ENCODE data around the gene SCGB2B2. TPM values are rescaled to one million over a fixed set of nuclear protein-coding genes. Genes with fewer than 3 reads are reported as not detected.
A peak's percentile ranks its signal among the peaks of the same experiment; 100 is the strongest.
"Not testable (repeated sequence)": the region's sequence is repeated elsewhere in the genome, so short reads cannot be mapped to it uniquely, and the experiment has no call there.

Gene SCGB2B2
- total and polyA plus RNA-seq, 2 of the 4 experiments (the other 2 are of a cell fraction) = not detected

GRCh38 chr19:34668690-34669089 is 8.3 kb downstream of the SCGB2B2 start:
- H3K23ac ChIP-seq (ENCODE audit: low read depth, low read length); H3K14ac ChIP-seq (replicated peaks; ENCODE audit: low read depth, low read length); ATAC-seq (ENCODE audit: low read depth); H3K56ac ChIP-seq (ENCODE audit: extremely low read depth, insufficient read depth, low read length); H2AK5ac ChIP-seq (ENCODE audit: low read depth, low read length); H2BK5ac ChIP-seq (ENCODE audit: low read depth, low read length, poor library complexity, severe bottlenecking); H2BK120ac ChIP-seq (ENCODE audit: low read depth, low read length); H3K36me3 ChIP-seq (ENCODE audit: control insufficient read depth, insufficient read depth, low read length); CTCF ChIA-PET; H3K79me1 ChIP-seq (ENCODE audit: low read depth in 1 of 2, low read length in 2 of 2); H3K18ac ChIP-seq (ENCODE audit: low read depth, low read length); H3K9me3 ChIP-seq (ENCODE audit: control insufficient read depth, insufficient read depth, low read length); dilution Hi-C loops (cut with HindIII; ENCODE audit: low sequenced_read_pairs, unreplicated experiment); H3K9me1 ChIP-seq (ENCODE audit: insufficient read depth, low read length); in situ Hi-C loops (cut with MboI; ENCODE audit: low sequenced_read_pairs); H2AFZ ChIP-seq (replicated peaks; ENCODE audit: low read length, poor library complexity); H3K27me3 ChIP-seq (ENCODE audit: control insufficient read depth, insufficient read depth, low read length); H3K4me3 ChIP-seq (ENCODE audit: insufficient read depth, low read depth, low read length); H4K91ac ChIP-seq (ENCODE audit: insufficient read depth, low read depth, low read length); H3K4ac ChIP-seq (ENCODE audit: low read depth, low read length); H4K5ac ChIP-seq (ENCODE audit: low read depth, low read length); BruUV-seq (replicated peaks); H4K20me1 ChIP-seq (ENCODE audit: insufficient read depth, low read length); POLR2A ChIA-PET (ENCODE audit: unreplicated experiment); H4K8ac ChIP-seq (ENCODE audit: low read depth in 2 of 2, low read length in 2 of 2); H2AK9ac ChIP-seq (replicated peaks; ENCODE audit: low read depth, low read length, poor library complexity); H3K4me1 ChIP-seq (ENCODE audit: control insufficient read depth, insufficient read depth, low read length); H2BK20ac ChIP-seq (ENCODE audit: low read depth, low read length); DNase-seq; H3K4me2 ChIP-seq (ENCODE audit: low read depth, low read length); H3K9ac ChIP-seq (ENCODE audit: low read depth, low read length); intact Hi-C loops (cut with micrococcal nuclease); H2BK15ac ChIP-seq (ENCODE audit: low read depth, low read length); H3K27ac ChIP-seq (ENCODE audit: insufficient read depth, low read length): not testable (repeated sequence)
- WGBS, 2 experiments (ENCODE audit: extremely low coverage in 2 of 2, insufficient read length in 1 of 2) = no CpG with 5 or more reads among the region's 5 CpGs

- H3K27me3 ChIP-seq (ENCODE audit: control insufficient read depth, insufficient read depth, low read length); H2BK20ac ChIP-seq (ENCODE audit: low read depth, low read length); H3K18ac ChIP-seq (ENCODE audit: low read depth, low read length); H3K56ac ChIP-seq (ENCODE audit: extremely low read depth, insufficient read depth, low read length); H4K8ac ChIP-seq (ENCODE audit: low read depth in 2 of 2, low read length in 2 of 2); H4K91ac ChIP-seq (ENCODE audit: insufficient read depth, low read depth, low read length); H3K4me1 ChIP-seq (ENCODE audit: control insufficient read depth, insufficient read depth, low read length); in situ Hi-C loops (cut with MboI; ENCODE audit: low sequenced_read_pairs); H3K4ac ChIP-seq (ENCODE audit: low read depth, low read length); H2BK5ac ChIP-seq (ENCODE audit: low read depth, low read length, poor library complexity, severe bottlenecking); ATAC-seq (ENCODE audit: low read depth); H3K79me1 ChIP-seq (ENCODE audit: low read depth in 1 of 2, low read length in 2 of 2); DNase-seq; H2BK15ac ChIP-seq (ENCODE audit: low read depth, low read length); H3K4me3 ChIP-seq (ENCODE audit: insufficient read depth, low read depth, low read length); H3K9me3 ChIP-seq (ENCODE audit: control insufficient read depth, insufficient read depth, low read length); dilution Hi-C loops (cut with HindIII; ENCODE audit: low sequenced_read_pairs, unreplicated experiment); CTCF ChIA-PET; H3K4me2 ChIP-seq (ENCODE audit: low read depth, low read length); H2BK120ac ChIP-seq (ENCODE audit: low read depth, low read length); BruUV-seq (replicated peaks); H3K36me3 ChIP-seq (ENCODE audit: control insufficient read depth, insufficient read depth, low read length); H4K20me1 ChIP-seq (ENCODE audit: insufficient read depth, low read length); H2AFZ ChIP-seq (replicated peaks; ENCODE audit: low read length, poor library complexity); POLR2A ChIA-PET (ENCODE audit: unreplicated experiment); intact Hi-C loops (cut with micrococcal nuclease); H3K27ac ChIP-seq (ENCODE audit: insufficient read depth, low read length); H2AK9ac ChIP-seq (replicated peaks; ENCODE audit: low read depth, low read length, poor library complexity); H3K9me1 ChIP-seq (ENCODE audit: insufficient read depth, low read length); H3K9ac ChIP-seq (ENCODE audit: low read depth, low read length); H3K23ac ChIP-seq (ENCODE audit: low read depth, low read length); H2AK5ac ChIP-seq (ENCODE audit: low read depth, low read length); H3K14ac ChIP-seq (replicated peaks; ENCODE audit: low read depth, low read length): not testable (repeated sequence)
- peak overlapping the region; percentile 100 for H4K5ac ChIP-seq (ENCODE audit: low read depth, low read length)
- WGBS, 2 experiments (ENCODE audit: extremely low coverage in 2 of 2, insufficient read length in 1 of 2) = 90% methylated on average over 10 of the region's 36 CpGs; no CpG with 5 or more reads in 1 of the 2 experiments
Observed at GRCh38 chr19:34668077-34668689, 8.8 kb downstream of the SCGB2B2 start.

All from IMR-90 (cell line).